PC-3 (cell line): ENCODE measurements around the gene ASXL2.

Experiments used
- CTCF ChIP-seq: fragments of 300-600 bp; sonication (generic); conservative IDR thresholded peaks from 2 replicates; pipeline ENCODE4 v1.5.1; 2017; ENCODE audit warnings: antibody characterized with exemption, low read depth, mild to moderate bottlenecking, low read length
- EZH2 ChIP-seq: fragments of 300-600 bp; sonication (generic); IDR thresholded peaks from one replicate; pipeline ENCODE4 v1.6.1; 2017; ENCODE audit warnings: antibody characterized with exemption, mild to moderate bottlenecking, low read length; ENCODE audit not compliant: unreplicated experiment
- EZH2phosphoT487 ChIP-seq: fragments of 300-600 bp; sonication (generic); IDR thresholded peaks from 2 replicates; pipeline ENCODE4 v1.6.1; 2018; ENCODE audit warnings: mild to moderate bottlenecking, antibody characterized with exemption, low read length, borderline replicate concordance

- TF ChIP-seq CTCF (no peak), EZH2phosphoT487 (no peak), EZH2 (no peak)
Observed at GRCh38 chr2:25720575-25720974, 157.7 kb downstream of the ASXL2 start.
